ENCODE data around the gene KHDC1.
"Not testable (repeated sequence)": the region's sequence is repeated elsewhere in the genome, so short reads cannot be mapped to it uniquely, and the experiment has no call there.

KHDC1 gene

GRCh38 chr6:73250016-73250415, 13.0 kb downstream of the KHDC1 start:
- DNase-seq (ENCODE audit: low read depth) = no peak

- no peak for DNase-seq (ENCODE audit: low read depth)
Observed at GRCh38 chr6:73248192-73248903, 14.6 kb downstream of the KHDC1 start.

- DNase-seq (ENCODE audit: low read depth) = no peak
Observed at GRCh38 chr6:73242001-73242400, 21.0 kb downstream of the KHDC1 start.

- DNase-seq (ENCODE audit: low read depth) = no peak
Observed at GRCh38 chr6:73240730-73241129, 22.3 kb downstream of the KHDC1 start.

- DNase-seq (ENCODE audit: low read depth) = peak; percentile 97
Observed at GRCh38 chr6:73236144-73236750, 26.7 kb downstream of the KHDC1 start.

- peak; percentile 92 for DNase-seq (ENCODE audit: low read depth)
Observed at GRCh38 chr6:73234733-73235132, 28.3 kb downstream of the KHDC1 start.

GRCh38 chr6:73233971-73234370, 29.0 kb downstream of the KHDC1 start:
- peak; percentile 36 for DNase-seq (ENCODE audit: low read depth)

GRCh38 chr6:73233048-73233447, 29.9 kb downstream of the KHDC1 start:
- no peak for DNase-seq (ENCODE audit: low read depth)

GRCh38 chr6:73231986-73232391, 31.0 kb downstream of the KHDC1 start:
- peak; percentile 53 for DNase-seq (ENCODE audit: low read depth)

GRCh38 chr6:73227606-73228255, 35.3 kb downstream of the KHDC1 start:
- DNase-seq (ENCODE audit: low read depth) = no peak

- DNase-seq (ENCODE audit: low read depth) = no peak
Observed at GRCh38 chr6:73225396-73225795, 37.6 kb downstream of the KHDC1 start, which contains the start of gene KHDC1L. KHDC1L (minus strand) TSS chr6:73225496; CDS start chr6:73225408, 88 bp downstream.

- no peak for DNase-seq (ENCODE audit: low read depth)
Observed at GRCh38 chr6:73216859-73217258, 46.1 kb downstream of the KHDC1 start.

- DNase-seq (ENCODE audit: low read depth) = no peak
Observed at GRCh38 chr6:73209117-73209516, 53.9 kb downstream of the KHDC1 start.

- DNase-seq (ENCODE audit: low read depth) = no peak
Observed at GRCh38 chr6:73207221-73207837, 55.7 kb downstream of the KHDC1 start.

GRCh38 chr6:73204252-73204651, 58.7 kb downstream of the KHDC1 start:
- no peak for DNase-seq (ENCODE audit: low read depth)

GRCh38 chr6:73203098-73203497, 59.9 kb downstream of the KHDC1 start:
- peak; percentile 17 for DNase-seq (ENCODE audit: low read depth)

GRCh38 chr6:73200735-73201134, 62.3 kb downstream of the KHDC1 start:
- DNase-seq (ENCODE audit: low read depth) = peak; percentile 55

- DNase-seq (ENCODE audit: low read depth) = no peak
Observed at GRCh38 chr6:73200247-73200646, 62.7 kb downstream of the KHDC1 start.

- no peak for DNase-seq (ENCODE audit: low read depth)
Observed at GRCh38 chr6:73194744-73195143, 68.3 kb downstream of the KHDC1 start.

- not testable (repeated sequence) for DNase-seq (ENCODE audit: low read depth)
Observed at GRCh38 chr6:73193302-73193701, 69.7 kb downstream of the KHDC1 start.

Data from ELR (cell line).